IPS-NIHi7 (cell line): Measurements from ENCODE around the gene CEP192.
"Not testable (repeated sequence)": the region's sequence is repeated elsewhere in the genome, so short reads cannot be mapped to it uniquely, and the experiment has no call there.

ENCODE experiments used
- DNase-seq: peaks from one replicate; pipeline ENCODE4 v3.0.0; 2012; ENCODE audit warnings: mixed read lengths; ENCODE audit errors: extremely low spot score

The CEP192 gene

GRCh38 chr18:12990967-12991820 lies at the start of gene CEP192:
Gene CEP192, plus strand, starts transcription at chr18:12991362. Its CDS starts 8,063 bp downstream, at chr18:12999425.
- DNase-seq: peak; percentile 97

GRCh38 chr18:12943215-12943614 lies 47.9 kb upstream of the CEP192 start:
- no peak for DNase-seq

- no peak for DNase-seq
Measured at GRCh38 chr18:12944709-12945108, 46.5 kb upstream of the CEP192 start.

- peak; percentile 56 for DNase-seq
Measured at GRCh38 chr18:12946549-12947284, 44.4 kb upstream of the CEP192 start.

- peak; percentile 97 for DNase-seq
Measured at GRCh38 chr18:12947285-12948049, 43.7 kb upstream of the CEP192 start, which contains the start of gene SEH1L. Gene SEH1L, plus strand, starts transcription at chr18:12948011. Its CDS starts 111 bp downstream, at chr18:12948122.

- DNase-seq: peak; percentile 86
Measured at GRCh38 chr18:12948050-12948804, 42.9 kb upstream of the CEP192 start.

GRCh38 chr18:12958478-12958877 lies 32.7 kb upstream of the CEP192 start:
- DNase-seq: no peak

GRCh38 chr18:12960395-12960794 lies 30.8 kb upstream of the CEP192 start:
- no peak for DNase-seq

GRCh38 chr18:12960853-12961397 lies 30.2 kb upstream of the CEP192 start:
- no peak for DNase-seq

GRCh38 chr18:12963069-12963468 lies 28.1 kb upstream of the CEP192 start:
- no peak for DNase-seq

- DNase-seq: no peak
Measured at GRCh38 chr18:12968115-12968514, 23.0 kb upstream of the CEP192 start.

- no peak for DNase-seq
Measured at GRCh38 chr18:12968619-12969018, 22.5 kb upstream of the CEP192 start.

- no peak for DNase-seq
Measured at GRCh38 chr18:12973562-12974213, 17.5 kb upstream of the CEP192 start.

- DNase-seq: no peak
Measured at GRCh38 chr18:12975488-12975887, 15.7 kb upstream of the CEP192 start.

- no peak for DNase-seq
Measured at GRCh38 chr18:12976305-12976704, 14.9 kb upstream of the CEP192 start.

GRCh38 chr18:12980065-12980464 lies 11.1 kb upstream of the CEP192 start:
- DNase-seq: not testable (repeated sequence)

GRCh38 chr18:12989397-12990122 lies 1.6 kb upstream of the CEP192 start:
- DNase-seq: no peak

GRCh38 chr18:12990123-12990475 lies 1.1 kb upstream of the CEP192 start:
- no peak for DNase-seq

GRCh38 chr18:12990641-12990966 lies 558 bp upstream of the CEP192 start:
- DNase-seq: peak; percentile 37

- DNase-seq: no peak
Measured at GRCh38 chr18:12991821-12992179, 638 bp downstream of the CEP192 start.
